ENCODE measurements around the gene CYB561.

Gene CYB561

DNA sequence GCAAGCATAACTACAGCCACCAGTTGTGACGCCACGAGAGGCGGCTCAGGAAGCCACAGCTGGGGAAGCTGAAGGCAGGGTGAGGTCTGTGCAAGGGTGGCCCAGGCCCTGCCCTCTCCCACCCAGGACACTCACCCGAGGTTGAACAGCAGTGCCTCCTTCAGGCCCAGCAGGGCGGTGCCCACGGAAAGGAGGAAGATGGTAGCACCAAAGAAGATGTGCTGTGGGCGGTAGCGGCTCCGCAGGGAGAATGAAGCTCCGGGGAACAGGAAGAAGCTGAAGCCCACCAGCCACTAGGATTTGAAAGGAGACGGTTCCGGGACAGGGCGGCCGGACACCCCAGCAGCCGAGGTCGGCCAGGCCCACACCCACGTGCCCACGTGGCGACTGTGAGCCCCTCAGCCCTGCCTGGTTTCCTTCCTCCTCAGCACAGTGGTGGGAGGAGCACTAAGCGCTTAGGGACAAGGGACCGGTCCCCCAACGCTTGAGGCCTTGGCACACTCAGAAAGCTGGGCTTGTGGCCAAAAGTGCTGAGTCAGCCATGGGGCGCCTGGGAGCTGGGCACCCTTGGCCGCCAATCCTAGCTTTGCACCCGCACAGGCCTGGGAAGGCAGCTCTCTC is 11.0 kb downstream of the CYB561 start:
- peak; percentile 26 for DNase-seq (ENCODE audit: low spot score)

DNA sequence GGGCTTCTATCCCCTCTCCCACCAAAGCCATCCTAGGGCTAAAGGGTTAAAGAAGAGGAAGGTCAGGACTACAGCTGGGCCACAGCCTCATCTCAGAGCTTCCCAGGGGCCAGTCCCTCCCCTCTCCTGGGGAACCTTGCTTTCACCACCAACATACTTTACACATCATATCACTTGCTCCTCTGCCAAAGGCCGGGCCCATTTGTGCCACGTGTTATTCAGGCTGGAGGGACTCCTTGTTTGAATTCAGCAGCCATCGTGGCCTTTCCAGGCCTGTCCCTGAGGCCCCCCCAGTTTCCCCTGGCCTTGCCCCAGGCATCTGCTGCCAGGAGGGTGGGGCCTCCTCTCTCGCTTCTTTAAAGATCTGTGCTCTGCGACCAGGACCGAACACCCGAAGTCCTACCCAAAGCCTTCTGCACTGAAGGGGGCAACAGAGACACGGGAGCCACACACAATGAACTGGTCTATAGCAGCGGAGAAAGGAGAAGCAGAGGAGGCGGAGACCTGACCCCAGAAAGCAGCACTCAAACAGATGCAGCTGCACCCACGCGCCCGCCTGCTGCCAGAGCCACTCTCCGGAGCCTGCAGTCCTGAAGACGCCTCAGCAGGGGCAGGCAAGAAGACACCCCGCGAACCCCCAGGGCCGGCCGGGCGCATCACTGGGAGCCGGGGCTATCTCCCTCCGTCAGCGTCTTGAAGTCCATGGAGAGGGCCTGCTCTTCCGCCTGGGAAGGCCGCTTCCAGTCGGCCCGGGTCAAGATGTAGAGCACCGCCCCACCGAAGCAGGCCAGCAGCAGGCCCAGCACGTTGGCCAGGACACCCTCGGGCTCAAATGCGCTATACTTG is 12.1 kb downstream of the CYB561 start:
- DNase-seq (ENCODE audit: low spot score): no peak

DNA sequence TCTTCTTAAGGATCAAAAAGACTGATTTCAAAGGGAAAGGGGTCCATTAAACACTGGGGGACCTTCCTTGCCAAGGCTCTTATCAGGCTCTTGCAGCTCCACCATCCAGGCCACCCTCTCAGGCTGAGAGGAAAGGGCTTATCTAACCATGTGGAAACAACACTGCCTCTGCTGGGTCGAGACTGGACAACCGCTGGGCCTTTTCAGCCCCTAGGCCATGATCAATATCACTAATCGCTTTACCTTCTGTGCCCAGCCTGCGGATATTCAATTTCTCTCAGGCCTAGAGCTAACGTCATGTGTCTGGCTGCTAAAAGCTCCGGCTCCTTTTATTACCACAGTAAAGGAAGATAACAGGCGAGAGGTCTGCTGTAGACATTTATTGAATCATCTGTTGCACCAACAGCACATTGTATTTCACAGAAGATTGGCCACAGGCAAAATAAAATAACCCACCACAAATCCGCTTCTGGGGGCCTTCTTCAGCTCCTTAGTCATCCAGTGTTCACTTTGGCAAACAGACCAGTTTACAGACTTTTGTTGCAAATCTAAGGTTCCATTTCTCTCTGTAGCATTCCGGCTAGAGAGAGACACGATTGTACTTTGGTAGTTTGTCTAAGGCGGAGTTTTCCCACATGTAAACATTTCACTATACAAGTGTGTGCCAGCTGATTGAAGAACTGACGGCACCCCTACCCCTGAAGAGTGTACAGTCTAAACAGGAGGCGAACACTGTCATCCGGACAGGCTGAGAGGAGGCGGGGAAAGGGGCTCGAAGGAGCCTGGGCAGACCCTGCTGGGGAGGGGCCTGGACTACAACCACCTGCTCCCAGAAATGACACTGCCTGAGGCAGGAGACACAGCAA is 13.9 kb downstream of the CYB561 start:
- DNase-seq (ENCODE audit: low spot score): no peak

DNA sequence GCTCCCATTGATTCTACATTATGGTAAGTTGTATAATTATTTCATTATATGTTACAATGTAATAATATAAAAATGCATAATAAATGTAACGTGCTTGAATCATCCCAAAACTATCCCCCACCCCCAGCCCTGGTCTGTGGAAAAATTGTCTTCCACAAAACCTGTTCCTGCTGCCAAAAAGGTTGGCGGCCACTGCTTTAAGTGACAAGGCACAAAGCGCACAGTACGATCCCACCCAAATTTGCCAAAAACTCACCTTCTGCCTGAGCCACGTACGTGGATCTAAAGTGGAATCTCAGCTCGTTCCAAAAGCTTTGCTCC is 14.5 kb downstream of the CYB561 start:
- no peak for DNase-seq (ENCODE audit: low spot score)

DNA sequence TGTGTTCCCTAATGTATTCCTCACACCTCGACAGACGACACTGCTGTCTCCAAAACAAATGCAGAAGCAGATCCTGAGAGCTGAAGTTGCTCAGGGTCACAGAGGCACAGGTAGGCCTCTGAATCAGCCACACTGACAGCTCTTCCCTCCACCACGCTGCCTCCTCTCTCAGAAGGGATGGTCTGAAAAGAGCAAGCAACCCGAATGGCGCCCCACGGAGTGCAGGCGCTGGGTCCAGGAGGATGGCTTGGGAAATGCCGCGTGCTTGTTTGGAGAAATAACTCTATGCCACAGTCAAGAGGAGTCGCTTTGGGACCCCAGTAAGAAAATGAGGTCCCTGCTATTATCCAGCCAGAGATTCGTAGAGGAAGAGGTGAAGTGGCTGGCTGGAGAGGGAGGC is 15.9 kb downstream of the CYB561 start:
- DNase-seq (ENCODE audit: low spot score): no peak

DNA sequence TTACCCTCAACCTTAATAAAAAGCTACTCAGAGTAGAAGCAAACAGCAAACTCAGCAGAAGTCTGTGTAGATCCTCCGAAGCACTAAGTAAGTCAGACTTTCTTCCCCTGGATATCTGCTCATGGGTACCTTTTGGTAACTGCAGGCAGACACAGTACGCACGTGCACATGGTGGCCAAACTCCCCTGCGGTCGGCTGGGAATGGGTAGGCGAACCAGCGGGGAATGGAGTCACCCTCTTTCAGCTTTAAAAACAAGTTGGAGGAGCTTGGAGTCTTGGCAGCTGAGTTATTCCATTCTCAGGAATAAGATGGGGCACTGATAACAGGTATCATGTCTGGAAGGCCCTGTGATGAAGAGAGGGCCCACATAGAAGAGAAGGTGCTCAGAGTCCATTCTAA is 16.3 kb downstream of the CYB561 start:
- no peak for DNase-seq (ENCODE audit: low spot score)

DNA sequence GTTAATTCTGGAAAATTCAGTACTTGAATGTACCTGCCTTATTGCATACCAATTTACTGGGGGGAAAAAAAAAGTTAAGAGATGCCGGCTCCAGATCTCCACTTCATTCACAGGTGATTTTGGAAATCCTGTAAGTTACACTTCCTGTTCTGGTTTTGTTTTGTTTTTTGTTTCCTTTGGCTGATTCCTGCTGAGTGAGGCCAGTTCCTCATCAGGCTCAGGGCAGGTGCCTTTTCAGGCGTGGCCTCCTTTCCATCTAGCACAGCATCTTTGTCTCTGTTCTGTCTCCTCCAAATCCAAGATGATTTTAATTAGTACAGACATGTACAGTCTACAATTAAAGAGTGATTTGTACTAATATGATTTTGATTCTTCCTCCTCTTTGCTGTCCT is 19.2 kb downstream of the CYB561 start:
- no peak for DNase-seq (ENCODE audit: low spot score)

DNA sequence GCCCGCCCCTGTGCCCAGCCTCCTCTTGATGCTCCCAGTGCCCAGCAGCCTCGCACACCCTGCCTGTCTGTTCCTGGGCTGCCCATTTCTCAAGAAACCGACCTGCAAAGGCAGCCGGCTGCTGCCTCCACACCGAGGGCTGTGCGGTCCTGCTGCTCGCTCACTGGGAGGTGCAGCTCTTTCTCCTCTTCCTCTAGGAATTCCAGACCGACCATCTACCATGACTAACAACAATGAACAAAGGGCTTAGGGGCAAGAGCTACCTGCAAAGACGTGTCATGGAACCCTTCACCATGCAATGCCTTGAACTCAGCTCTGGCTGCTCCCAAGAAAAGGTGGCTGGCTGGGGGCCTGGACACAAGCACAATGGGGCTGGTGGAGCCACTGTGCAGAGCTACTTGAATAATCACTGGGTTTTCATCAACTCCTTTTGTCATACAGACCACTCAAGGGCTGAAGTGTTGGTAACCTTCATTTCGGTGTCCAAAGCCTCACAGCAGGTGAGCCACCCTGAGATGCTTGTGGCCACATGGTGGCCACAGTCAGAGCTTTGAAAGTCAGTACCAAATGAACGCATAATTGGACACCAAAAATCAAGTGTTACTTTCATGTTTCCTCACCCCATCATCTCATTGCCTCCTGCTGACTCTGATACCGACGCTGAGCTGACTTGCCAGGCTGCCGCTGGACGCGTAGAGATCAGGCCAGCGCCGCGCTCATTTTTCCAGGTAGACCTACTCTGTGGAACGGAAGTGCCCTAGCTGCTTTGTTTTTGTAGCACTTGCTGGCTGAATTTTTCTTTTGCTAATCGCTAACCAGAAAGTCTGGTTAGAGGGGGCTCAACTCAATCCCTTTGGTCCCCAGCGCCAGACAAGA is 19.8 kb downstream of the CYB561 start:
- DNase-seq (ENCODE audit: low spot score): no peak

DNA sequence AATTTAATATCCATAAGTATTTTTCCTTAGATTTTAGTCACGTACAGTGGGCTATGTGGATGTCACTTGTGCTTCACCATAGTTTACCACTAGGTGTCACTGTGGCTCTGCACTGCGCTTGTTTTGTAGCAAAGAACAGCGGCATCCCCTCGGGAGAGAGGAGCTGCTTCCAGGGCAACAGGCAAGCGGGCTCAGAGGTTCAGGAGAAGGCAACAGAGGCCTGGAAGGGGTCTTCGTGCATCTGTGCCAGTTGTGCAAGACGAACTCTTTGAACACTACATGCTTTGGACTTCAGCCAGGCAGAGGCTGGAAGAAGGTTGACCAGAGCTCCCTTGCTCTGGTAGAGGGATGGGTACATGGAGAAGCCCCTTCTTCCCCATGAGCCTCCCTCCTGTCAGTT is 20.6 kb downstream of the CYB561 start:
- DNase-seq (ENCODE audit: low spot score): peak; percentile 79

DNA sequence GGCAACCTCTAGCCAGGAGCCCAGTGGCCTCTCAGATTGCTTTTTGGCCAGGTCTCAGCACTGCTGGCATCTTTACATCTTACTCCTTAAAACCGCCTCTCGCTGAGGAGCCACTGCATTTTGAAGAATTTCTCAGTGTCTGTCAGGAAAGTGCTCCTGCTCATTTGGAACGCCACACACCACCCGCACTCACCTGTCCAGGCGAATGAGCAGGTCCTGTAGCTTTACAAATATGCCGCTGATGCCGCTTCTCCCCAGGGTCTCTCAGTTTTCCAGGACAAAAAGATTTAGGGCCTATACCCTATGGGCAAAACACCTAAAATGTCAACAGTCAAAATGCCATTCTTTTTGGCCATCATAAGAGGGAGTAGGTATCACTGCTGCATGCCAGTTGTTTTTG is 22.1 kb downstream of the CYB561 start:
- DNase-seq (ENCODE audit: low spot score): no peak

DNA sequence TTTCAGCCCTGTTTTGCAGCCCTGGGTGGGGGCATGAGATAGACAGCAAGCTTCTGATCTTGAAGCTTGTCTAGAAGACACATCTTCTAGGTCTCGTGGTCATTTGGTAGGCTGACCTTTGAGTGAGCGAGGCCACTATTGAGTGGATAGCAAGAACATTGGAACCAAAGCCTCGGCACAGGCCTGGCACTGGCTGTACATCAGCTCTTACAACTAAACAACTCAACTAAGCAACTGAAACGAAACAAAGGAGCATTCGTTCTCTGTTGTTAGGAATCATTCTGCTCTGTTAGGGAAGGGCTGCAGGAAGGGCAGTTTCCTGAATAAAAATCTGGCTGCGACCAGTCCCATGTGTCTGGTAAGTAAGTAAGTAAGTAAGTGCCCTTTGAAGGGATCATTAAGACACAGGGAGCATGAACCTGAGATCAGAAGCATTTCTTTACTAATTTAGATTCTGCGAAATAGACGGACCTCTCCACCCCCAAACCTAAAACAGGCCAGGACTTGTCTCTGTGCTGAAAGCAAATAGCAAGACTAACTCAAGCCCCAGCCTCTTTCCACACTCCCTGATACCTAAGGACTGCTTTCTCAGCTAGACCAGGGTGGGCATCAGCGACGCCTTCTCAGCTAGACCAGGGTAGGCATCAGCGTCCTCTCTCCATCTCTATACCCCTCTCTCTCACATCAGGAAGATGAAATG is 22.7 kb downstream of the CYB561 start:
- no peak for DNase-seq (ENCODE audit: low spot score)

DNA sequence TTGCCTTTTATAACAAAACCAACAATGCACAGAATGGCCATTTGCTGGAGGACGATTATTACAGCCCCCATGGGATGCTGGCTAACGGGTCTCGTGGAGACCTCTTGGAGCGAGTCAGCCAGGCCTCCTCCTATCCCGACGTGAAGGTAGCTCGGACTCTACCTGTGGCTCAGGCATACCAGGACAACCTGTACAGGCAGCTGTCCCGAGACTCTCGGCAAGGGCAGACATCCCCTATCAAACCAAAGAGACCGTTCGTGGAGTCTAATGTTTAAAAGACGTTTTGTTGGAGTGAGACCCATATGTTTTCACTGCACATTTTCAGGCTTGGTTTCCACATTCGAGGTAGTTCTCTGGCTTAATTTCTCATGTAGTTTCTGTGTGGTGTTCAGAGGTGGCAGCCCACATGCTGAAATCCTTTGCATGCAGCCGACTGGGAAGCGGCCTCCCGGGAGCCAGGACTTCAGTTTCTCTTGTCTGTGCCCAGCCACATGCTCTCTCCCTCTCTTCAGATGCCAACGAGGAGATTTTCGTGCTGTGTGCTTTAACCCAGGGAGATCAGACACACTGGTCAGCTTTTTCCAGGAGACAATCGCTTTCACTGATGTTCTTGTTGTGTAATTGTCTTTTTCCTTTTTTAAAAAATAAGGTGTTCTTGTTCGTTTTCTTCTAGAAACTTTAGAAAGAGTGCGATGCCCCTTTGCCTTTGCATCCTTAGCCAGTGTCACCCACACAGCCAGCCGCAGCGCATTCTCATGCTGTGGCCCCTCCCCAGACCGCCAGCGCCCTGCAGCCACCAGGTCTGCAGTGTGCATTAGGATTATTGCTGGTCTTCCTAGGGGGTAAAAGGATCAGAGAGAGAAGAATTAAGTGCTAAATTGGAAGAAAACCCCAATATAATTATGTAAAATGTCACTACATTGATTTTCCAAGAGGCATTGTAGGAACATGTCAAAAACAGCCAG is 24.1 kb downstream of the CYB561 start:
- DNase-seq (ENCODE audit: low spot score): no peak

DNA sequence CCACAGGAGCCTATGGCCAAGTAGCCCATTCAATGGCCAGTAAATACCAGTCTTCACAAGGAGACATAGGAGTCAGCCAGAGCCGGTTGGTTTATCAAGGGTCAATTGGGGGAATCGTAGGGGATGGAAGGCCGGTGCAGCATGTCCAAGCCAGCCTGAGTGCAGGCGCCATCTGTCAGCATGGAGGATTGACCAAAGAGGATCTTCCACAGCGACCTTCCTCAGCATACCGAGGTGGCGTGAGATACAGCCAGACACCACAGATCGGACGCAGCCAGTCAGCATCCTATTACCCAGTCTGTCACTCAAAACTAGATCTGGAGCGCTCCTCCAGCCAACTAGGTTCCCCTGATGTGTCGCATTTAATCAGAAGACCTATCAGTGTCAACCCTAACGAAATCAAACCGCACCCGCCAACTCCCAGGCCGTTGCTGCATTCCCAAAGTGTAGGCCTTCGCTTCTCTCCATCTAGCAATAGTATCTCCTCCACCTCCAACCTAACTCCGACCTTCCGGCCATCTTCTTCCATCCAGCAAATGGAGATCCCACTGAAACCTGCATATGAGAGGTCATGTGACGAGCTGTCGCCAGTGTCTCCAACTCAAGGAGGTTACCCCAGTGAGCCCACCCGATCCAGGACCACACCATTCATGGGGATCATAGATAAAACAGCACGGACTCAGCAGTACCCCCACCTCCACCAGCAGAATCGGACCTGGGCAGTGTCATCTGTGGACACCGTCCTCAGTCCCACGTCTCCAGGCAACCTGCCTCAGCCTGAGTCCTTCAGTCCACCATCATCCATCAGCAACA is 25.0 kb downstream of the CYB561 start:
- no peak for DNase-seq (ENCODE audit: low spot score)

DNA sequence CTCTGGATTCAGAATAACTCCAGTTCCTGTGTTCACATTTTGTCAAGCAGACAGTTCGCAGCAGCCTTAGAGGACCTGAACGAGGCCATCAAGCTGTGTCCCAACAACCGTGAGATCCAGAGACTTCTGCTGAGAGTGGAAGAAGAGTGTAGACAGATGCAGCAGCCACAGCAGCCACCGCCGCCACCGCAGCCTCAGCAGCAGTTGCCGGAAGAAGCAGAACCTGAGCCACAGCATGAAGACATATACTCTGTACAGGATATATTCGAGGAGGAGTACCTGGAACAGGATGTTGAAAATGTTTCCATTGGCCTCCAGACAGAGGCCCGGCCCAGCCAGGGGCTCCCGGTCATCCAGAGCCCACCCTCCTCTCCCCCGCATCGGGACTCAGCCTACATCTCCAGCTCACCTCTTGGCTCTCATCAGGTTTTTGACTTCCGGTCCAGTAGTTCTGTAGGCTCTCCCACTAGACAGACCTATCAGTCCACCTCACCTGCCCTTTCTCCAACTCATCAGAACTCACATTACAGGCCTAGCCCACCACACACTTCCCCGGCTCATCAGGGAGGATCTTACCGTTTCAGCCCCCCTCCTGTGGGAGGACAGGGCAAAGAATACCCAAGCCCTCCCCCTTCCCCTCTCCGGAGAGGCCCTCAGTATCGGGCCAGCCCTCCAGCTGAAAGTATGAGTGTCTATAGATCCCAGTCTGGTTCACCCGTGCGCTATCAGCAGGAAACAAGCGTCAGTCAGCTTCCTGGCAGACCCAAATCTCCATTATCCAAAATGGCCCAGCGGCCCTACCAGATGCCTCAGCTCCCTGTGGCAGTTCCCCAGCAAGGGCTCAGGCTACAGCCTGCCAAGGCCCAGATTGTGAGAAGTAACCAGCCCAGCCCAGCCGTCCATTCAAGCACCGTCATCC is 25.9 kb downstream of the CYB561 start:
- peak; percentile 22 for DNase-seq (ENCODE audit: low spot score)

DNA sequence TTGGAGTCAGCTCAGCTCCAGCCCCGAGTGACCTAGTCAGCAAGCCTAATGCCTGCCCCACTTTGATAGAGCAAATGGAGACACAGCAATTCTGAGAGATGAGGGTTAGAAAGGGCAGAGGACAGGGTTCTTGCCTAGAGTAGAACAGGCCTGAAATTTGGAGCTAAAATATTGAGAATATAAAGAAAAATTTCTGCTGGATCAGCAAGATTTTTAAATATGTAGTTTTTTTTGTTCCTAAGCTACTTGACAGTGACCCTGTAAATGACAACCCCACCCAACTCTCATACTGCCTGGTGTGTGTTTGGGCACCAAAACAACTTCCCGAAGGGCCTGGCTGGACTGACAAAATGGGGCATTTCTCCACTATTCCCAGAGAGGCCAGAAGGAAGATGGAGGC is 26.7 kb downstream of the CYB561 start:
- DNase-seq (ENCODE audit: low spot score): no peak

DNA sequence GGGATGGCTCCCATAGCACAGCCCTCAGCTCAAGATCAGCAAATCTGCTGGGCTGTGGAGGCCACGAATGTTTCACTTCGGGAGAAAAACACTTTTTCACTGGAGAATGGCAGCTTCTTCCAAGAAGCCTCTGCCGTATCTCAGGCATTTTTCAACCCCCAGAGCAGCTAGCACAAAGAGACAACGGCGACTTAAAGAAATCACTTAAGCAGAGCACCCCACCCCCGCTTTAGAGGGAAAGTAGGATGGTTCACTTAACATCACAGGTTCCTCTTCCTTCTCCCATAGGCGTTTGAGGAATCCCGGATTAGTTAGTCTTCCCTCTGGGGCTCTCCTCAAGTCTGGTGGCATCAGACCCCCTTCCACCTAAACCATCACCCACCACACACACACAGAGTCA is 27.6 kb downstream of the CYB561 start:
- no peak for DNase-seq (ENCODE audit: low spot score)

DNA sequence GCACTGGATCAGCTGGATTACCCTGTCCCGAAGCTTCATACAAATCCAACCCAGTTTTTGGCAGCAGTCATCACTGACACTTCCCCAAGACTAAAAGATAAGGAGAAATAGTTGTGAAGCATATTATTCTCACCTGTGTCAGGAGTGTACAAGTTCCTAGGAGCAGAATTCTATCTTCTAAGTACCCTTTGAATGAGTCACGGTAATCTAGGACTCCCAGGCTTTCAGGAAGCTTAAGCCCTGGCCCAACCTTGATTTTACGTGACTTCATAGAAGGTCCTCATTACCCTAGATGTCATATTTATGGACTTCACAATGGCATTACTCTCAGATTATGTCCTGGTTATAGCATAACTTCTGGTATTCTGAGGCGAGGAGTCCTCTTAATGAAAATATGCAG is 31.9 kb downstream of the CYB561 start:
- DNase-seq (ENCODE audit: low spot score): no peak

DNA sequence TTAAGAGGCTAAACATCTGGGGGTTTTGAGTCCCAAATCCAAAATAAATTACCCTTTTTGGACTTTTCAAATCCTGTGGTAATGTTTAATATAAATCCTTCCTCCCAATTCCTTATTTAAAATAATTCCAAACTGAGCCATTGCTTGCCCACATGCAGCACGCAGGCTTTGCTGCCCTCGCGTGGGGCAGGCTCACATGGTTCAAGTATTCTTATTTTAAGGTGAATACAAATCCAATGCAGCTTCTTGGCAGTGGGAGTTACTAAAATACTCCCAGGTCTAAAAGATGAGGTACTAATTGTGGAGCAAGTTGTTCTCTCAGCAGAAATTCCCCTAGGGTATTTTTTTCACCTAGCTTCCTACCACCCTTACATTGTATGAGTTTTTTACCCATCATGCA is 33.0 kb downstream of the CYB561 start:
- no peak for DNase-seq (ENCODE audit: low spot score)

Measured in CD4-positive, alpha-beta T cell treated with Interleukin-15 for 4 hours (primary cell).